B cell (primary cell): ENCODE data around the gene FAM20C. TPM values are rescaled to one million over a fixed set of nuclear protein-coding genes. Genes with fewer than 3 reads are reported as not detected.

Source experiments
- ATAC-seq: fragments of 200-7000 bp; cut with Tn5 transposase; one replicate; pipeline ENCODE4 v1.10.0; 2021; ENCODE audit warnings: low read depth, mild to moderate bottlenecking, moderate number of reproducible peaks, moderate library complexity
- CTCF ChIA-PET: fragments of 350-600 bp; sonication (Branson Sonifier 250); formaldehyde crosslinking; loops from one replicate; lab custom pipeline; 2021; ENCODE audit warnings: antibody characterized with exemption, inconsistent platforms; lab: Charles Lee
- POLR2A ChIA-PET: fragments of 350-600 bp; sonication (Branson Sonifier 250); formaldehyde crosslinking; loops from one replicate; lab custom pipeline; 2021; ENCODE audit warnings: antibody characterized with exemption; lab: Charles Lee
- DNase-seq: peaks from one replicate; pipeline ENCODE4 v3.0.0; 2013
- H2AFZ ChIP-seq: 2 replicates; pipeline ENCODE4 v1.6.1; 2012; ENCODE audit warnings: mild to moderate bottlenecking, low read depth, low read length; ENCODE audit not compliant: insufficient read depth, poor library complexity, severe bottlenecking
- H3K27ac ChIP-seq, 2 donors: 1 replicate in 1 of 2; 2 replicates in 1 of 2; pipeline ENCODE4 v1.5.1; 2012 to 2013; ENCODE audit warnings: low read length in 2 of 2, mild to moderate bottlenecking in 2 of 2, moderate library complexity in 1 of 2
- H3K27me3 ChIP-seq, 4 experiments: fragments of 200-600 bp in 1 of 4; sonication (generic) in 1 of 4; replicated peaks in 1 of 4; 1 replicate in 2 of 4; 2 replicates in 2 of 4; pipeline versions ENCODE4 v1.6.1 to v1.7.0; 2013 to 2016; ENCODE audit warnings: low read length in 3 of 4, mild to moderate bottlenecking in 2 of 4, mixed read lengths in 1 of 4, moderate library complexity in 1 of 4; ENCODE audit not compliant: insufficient read depth in 4 of 4, control insufficient read depth in 3 of 4; ENCODE audit errors: control extremely low read depth in 1 of 4
- H3K36me3 ChIP-seq, 2 experiments: replicated peaks in 1 of 2; 1 replicate in 1 of 2; 2 replicates in 1 of 2; pipeline versions ENCODE4 v1.6.1 to v1.7.1; 2013; ENCODE audit warnings: low read length in 1 of 2; ENCODE audit not compliant: insufficient read depth in 2 of 2, control insufficient read depth in 1 of 2; ENCODE audit errors: control extremely low read depth in 1 of 2, extremely low read depth in 1 of 2
- H3K4me1 ChIP-seq, 2 donors: fragments of 200-600 bp in 1 of 2; sonication (generic) in 1 of 2; 1 replicate in 1 of 2; 2 replicates in 1 of 2; pipeline versions ENCODE4 v1.5.1 to v1.6.1; 2013 to 2017; ENCODE audit warnings: low read length in 2 of 2; ENCODE audit not compliant: control insufficient read depth in 2 of 2, insufficient read depth in 2 of 2
- H3K4me2 ChIP-seq: replicated peaks from 2 replicates; pipeline ENCODE3; 2012; ENCODE audit warnings: mild to moderate bottlenecking, low read depth, low read length; ENCODE audit not compliant: poor library complexity, severe bottlenecking
- H3K4me3 ChIP-seq, 5 experiments: fragments of 200-600 bp in 1 of 5; sonication (generic) in 1 of 5; 1 replicate in 3 of 5; 2 replicates in 2 of 5; pipeline versions ENCODE4 v1.5.1 to v1.7.0; 2011 to 2016; ENCODE audit warnings: low read length in 4 of 5, mild to moderate bottlenecking in 4 of 5, low read depth in 2 of 5, control low read depth in 1 of 5, moderate library complexity in 1 of 5; ENCODE audit not compliant: insufficient read depth in 1 of 5; ENCODE audit errors: control extremely low read depth in 1 of 5, extremely low read depth in 1 of 5
- H3K79me2 ChIP-seq: fragments of 200-600 bp; sonication (generic); one replicate; pipeline ENCODE4 v1.6.0; 2016; ENCODE audit warnings: low read length; ENCODE audit not compliant: control insufficient read depth, insufficient read depth
- H3K9ac ChIP-seq: fragments of 200-600 bp; sonication (generic); 2 replicates; pipeline ENCODE4 v1.6.1; 2017; ENCODE audit warnings: mild to moderate bottlenecking, low read length, moderate library complexity
- H3K9me3 ChIP-seq, 3 donors: one replicate each; pipeline versions ENCODE4 v1.6.1 to v1.7.1; 2013; ENCODE audit warnings: low read length in 2 of 3; ENCODE audit not compliant: control insufficient read depth in 2 of 3, insufficient read depth in 1 of 3; ENCODE audit errors: control extremely low read depth in 1 of 3
- H4K20me1 ChIP-seq: 2 replicates; pipeline ENCODE4 v1.6.0; 2012; ENCODE audit warnings: mild to moderate bottlenecking, low read length; ENCODE audit not compliant: insufficient read depth, control insufficient read depth, poor library complexity, severe bottlenecking
- H3K27ac Mint-ChIP-seq: one replicate; pipeline ENCODE4 v1.8.0; 2021; ENCODE audit warnings: mixed read lengths
- H3K27me3 Mint-ChIP-seq: one replicate; pipeline ENCODE4 v1.8.0; 2021; ENCODE audit warnings: mixed read lengths
- H3K4me1 Mint-ChIP-seq: one replicate; pipeline ENCODE4 v1.8.0; 2021; ENCODE audit warnings: mixed read lengths
- H3K4me3 Mint-ChIP-seq: one replicate; pipeline ENCODE4 v1.8.0; 2021; ENCODE audit warnings: mixed read lengths
- H3K9me3 Mint-ChIP-seq: one replicate; pipeline ENCODE4 v1.8.0; 2022; ENCODE audit warnings: mixed read lengths; ENCODE audit not compliant: insufficient read depth
- EZH2 ChIP-seq: IDR thresholded peaks from 2 replicates; pipeline ENCODE4 v1.6.1; 2012; ENCODE audit warnings: borderline replicate concordance, low read depth, mild to moderate bottlenecking, moderate library complexity, low read length; ENCODE audit not compliant: insufficient read depth, poor library complexity, severe bottlenecking
- WGBS: methylation state at CpG from one replicate; pipeline ENCODE4 v1.1.5; 2013; ENCODE audit warnings: missing lambda C conversion rate; ENCODE audit not compliant: insufficient coverage; 5-methylcytosine and 5-hydroxymethylcytosine counted together
- intact Hi-C: fragments of 100-400 bp; cut with micrococcal nuclease; formaldehyde crosslinking; loops from one replicate; pipeline ENCODE4 v1.10.0; 2022
- polyA plus RNA-seq: library from polyadenylated mRNA; depleted of rRNA; stranded (reverse); fragments of >200 nt; gene quantifications from 2 replicates; pipeline ENCODE4 v1.2.3, GENCODE V29; 2012
- total RNA-seq, 2 donors: library from RNA; stranded (reverse); fragments of 120-200 nt in 1 of 2; gene quantifications; 1 replicate in 1 of 2; 2 replicates in 1 of 2; pipeline versions ENCODE4 v1.2.3 to v1.2.4, GENCODE V29; 2013 to 2022
- TF ChIP-seq, protein P1 (sequence below): fragments of 200-600 bp; IDR thresholded peaks from one replicate; pipeline ENCODE4 v1.8.0; 2022; ENCODE audit warnings: antibody characterized with exemption, mild to moderate bottlenecking

Gene FAM20C
- total and polyA plus RNA-seq, 2 donors (not counting 1 experiment from before 2014, with no cell fraction given): 0.54 to 0.81 TPM

DNA sequence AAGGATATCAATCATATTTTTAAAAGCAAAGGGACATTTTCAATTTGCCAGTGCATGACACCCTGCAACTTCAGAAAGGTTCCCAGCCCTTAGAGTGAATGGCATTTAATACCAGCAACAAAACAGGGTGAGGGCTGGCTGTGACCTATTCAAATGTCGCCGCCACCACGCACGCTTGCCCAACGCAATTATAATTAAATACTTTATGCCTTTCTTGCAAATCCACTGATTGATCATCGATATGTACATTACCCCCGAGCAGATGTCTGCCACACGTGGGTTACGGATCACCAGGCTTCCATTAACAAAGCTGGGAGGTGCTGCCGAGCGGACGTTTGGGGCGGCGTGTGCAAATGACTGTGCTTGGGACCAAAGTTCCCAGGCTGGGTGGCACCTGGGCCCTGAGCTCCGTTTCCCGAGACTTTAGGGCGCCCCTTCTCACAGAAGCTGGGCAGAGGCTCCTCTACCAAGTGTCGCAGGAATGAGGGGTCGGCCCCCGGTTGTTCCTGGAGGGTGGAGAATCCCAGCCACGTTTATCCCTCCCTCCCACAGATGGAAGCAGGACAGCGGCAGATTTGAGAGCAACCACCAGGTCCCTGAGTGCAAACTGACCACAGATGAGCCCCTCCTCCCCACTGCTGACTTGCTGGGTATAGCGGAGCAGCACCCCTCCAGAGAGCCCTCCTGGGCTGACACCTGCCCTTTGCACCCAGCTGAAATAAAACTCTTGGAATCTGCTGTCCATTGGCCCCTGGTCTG lies 101.5 kb downstream of the FAM20C start:
- Mint-ChIP-seq H3K4me3 (no peak overlapping the region), H3K27me3 (peaks cover 16% of the 10 kb centered on the region), H3K9me3 (no peaks in the 10 kb centered on the region), H3K4me1 (no peaks in the 10 kb centered on the region), H3K27ac (no peak overlapping the region)
- H4K20me1 ChIP-seq: no peaks in the 10 kb centered on the region
- POLR2A ChIA-PET: no interaction called here
- no peak overlapping the region for H3K27ac ChIP-seq
- no peak overlapping the region for H3K4me2 ChIP-seq
- intact Hi-C loops: no loop called here
- no peak overlapping the region for H3K4me3 ChIP-seq
- no peaks in the 10 kb centered on the region for H3K36me3 ChIP-seq
- H2AFZ ChIP-seq: no peak overlapping the region
- no peak for ATAC-seq
- H3K9ac ChIP-seq: no peak overlapping the region
- no peaks in the 10 kb centered on the region for H3K4me1 ChIP-seq
- TF ChIP-seq EZH2: no peak
- TF ChIP-seq, protein P1, sequence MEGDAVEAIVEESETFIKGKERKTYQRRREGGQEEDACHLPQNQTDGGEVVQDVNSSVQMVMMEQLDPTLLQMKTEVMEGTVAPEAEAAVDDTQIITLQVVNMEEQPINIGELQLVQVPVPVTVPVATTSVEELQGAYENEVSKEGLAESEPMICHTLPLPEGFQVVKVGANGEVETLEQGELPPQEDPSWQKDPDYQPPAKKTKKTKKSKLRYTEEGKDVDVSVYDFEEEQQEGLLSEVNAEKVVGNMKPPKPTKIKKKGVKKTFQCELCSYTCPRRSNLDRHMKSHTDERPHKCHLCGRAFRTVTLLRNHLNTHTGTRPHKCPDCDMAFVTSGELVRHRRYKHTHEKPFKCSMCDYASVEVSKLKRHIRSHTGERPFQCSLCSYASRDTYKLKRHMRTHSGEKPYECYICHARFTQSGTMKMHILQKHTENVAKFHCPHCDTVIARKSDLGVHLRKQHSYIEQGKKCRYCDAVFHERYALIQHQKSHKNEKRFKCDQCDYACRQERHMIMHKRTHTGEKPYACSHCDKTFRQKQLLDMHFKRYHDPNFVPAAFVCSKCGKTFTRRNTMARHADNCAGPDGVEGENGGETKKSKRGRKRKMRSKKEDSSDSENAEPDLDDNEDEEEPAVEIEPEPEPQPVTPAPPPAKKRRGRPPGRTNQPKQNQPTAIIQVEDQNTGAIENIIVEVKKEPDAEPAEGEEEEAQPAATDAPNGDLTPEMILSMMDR: no peak
- peaks cover 0 to 28% (median 5%) of the 10 kb centered on the region in 4 experiments for H3K27me3 ChIP-seq
- no peak for DNase-seq
- peaks cover 0 to 5% (median 0%) of the 10 kb centered on the region in 3 donors for H3K9me3 ChIP-seq
- no peaks in the 10 kb centered on the region for H3K79me2 ChIP-seq
- whole genome bisulfite sequencing: 82% methylated on average over 23 of the region's 23 CpGs
- CTCF ChIA-PET: no interaction called here

DNA sequence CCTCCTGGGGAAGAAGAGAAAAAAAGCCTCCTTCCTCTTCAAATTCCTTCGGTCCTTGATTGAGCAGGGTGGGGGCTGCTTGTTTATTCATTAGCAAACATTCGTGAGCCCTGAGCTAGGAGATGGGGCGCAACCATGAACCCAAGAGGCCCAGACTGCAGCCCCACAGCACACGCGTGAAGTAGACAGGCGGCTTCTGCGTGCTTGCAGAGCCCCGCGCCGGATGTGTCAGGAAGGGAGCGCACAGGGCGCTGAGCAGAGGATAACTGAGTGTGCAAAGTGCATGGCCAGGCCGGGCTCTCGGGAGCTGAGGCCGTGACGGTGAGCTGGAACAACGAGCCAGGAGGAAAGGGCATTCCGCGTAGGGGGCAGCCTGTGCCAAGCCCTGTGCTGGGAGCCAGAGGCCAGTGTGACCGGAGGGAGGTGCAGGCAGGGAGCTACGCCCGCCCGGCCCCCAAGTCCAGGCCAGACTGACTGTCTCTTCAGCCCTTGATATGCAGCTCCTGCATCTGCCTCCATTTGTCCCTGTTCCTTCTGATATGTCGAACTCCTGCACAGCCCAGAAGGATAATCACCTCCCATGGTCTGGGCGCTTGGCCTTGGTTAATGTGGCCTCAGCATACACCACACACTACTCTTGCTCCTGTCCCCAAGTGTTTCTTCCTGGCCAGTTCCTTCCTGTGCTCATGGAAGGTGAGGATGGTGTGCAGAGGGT lies 102.2 kb downstream of the FAM20C start:
- H3K4me1 ChIP-seq: no peaks in the 10 kb centered on the region
- H3K27ac Mint-ChIP-seq: no peak overlapping the region
- no peaks in the 10 kb centered on the region for H3K79me2 ChIP-seq
- H3K9me3 Mint-ChIP-seq: no peaks in the 10 kb centered on the region
- H3K36me3 ChIP-seq: no peaks in the 10 kb centered on the region
- no peaks in the 10 kb centered on the region for H3K4me1 Mint-ChIP-seq
- H3K4me3 ChIP-seq: no peak overlapping the region
- WGBS: 92% methylated on average over 23 of the region's 25 CpGs
- DNase-seq (no peak), ATAC-seq (no peak)
- H3K9ac ChIP-seq: no peak overlapping the region
- POLR2A ChIA-PET: no interaction called here
- peaks cover 0 to 21% (median 3%) of the 10 kb centered on the region in 4 experiments for H3K27me3 ChIP-seq
- H3K27me3 Mint-ChIP-seq: peaks cover 13% of the 10 kb centered on the region
- H4K20me1 ChIP-seq: no peaks in the 10 kb centered on the region
- intact Hi-C loops: no loop called here
- peaks cover 0 to 5% (median 0%) of the 10 kb centered on the region in 3 donors for H3K9me3 ChIP-seq
- CTCF ChIA-PET: no interaction called here
- TF ChIP-seq, protein P1: no peak
- TF ChIP-seq EZH2: no peak
- H2AFZ ChIP-seq: no peak overlapping the region
- H3K4me2 ChIP-seq: no peak overlapping the region
- no peak overlapping the region for H3K27ac ChIP-seq
- H3K4me3 Mint-ChIP-seq: no peak overlapping the region
